ENCODE results near the gene BCL11A.

GRCh38 chr2:60453872-60454271, 99.6 kb downstream of the BCL11A start:
- TF ChIP-seq CTCF (IDR thresholded peaks at IDR 0.05) = no peak
- TF ChIP-seq POLR2A (IDR thresholded peaks at IDR 0.05) = no peak
